BLaER1 treated with 17β-estradiol and CSF1 and Interleukin-3, amounts not matched to agents 10 nM and 100 nM (cell line): Measurements from ENCODE around the gene PSD2.

ENCODE experiments used
- H3K27ac ChIP-seq, 11 experiments: shearing (Covaris generic); formaldehyde crosslinking; 2 replicates each; pipeline ENCODE4 v1.8.1; 2022
- H3K27me3 ChIP-seq, 11 experiments: shearing (Covaris generic); formaldehyde crosslinking; 2 replicates each; pipeline ENCODE4 v1.8.1; 2022
- H3K36me3 ChIP-seq, 11 experiments: shearing (Covaris generic); formaldehyde crosslinking; 2 replicates each; pipeline ENCODE4 v1.8.1; 2022
- H3K4me1 ChIP-seq, 10 experiments: shearing (Covaris generic); formaldehyde crosslinking; 2 replicates each; pipeline ENCODE4 v1.8.1; 2022
- H3K4me2 ChIP-seq, 11 experiments: shearing (Covaris generic); formaldehyde crosslinking; 2 replicates each; pipeline ENCODE4 v1.8.1; 2022
- H3K4me3 ChIP-seq, 10 experiments: shearing (Covaris generic); formaldehyde crosslinking; 2 replicates each; pipeline ENCODE4 v1.8.1; 2022
- H3K9ac ChIP-seq, 11 experiments: shearing (Covaris generic); formaldehyde crosslinking; 2 replicates each; pipeline ENCODE4 v1.8.1; 2022
- H3K9me3 ChIP-seq, 11 experiments: shearing (Covaris generic); formaldehyde crosslinking; replicated peaks in 1 of 11; 2 replicates each; pipeline ENCODE4 v1.8.1; 2022
- H4K20me1 ChIP-seq, 11 experiments: shearing (Covaris generic); formaldehyde crosslinking; 2 replicates each; pipeline ENCODE4 v1.8.1; 2022
- Cebpa-rat ChIP-seq, 11 experiments: shearing (Covaris generic); IDR thresholded peaks; 2 replicates each; pipeline ENCODE4 v1.8.1; 2022

Gene PSD2

GRCh38 chr5:139795074-139796001 lies at the start of gene PSD2:
TSS of gene PSD2 (plus strand) at chr5:139795808. CDS start at chr5:139809441, 13,633 bp downstream.
- Histone ChIP-seq H3K27me3 (peaks cover 63 to 95% (median 87%) of the 10 kb centered on the region in 11 experiments), H3K9ac (peak within 1 kb of the TSS in 1 of 11 experiments; percentile 44; a peak in 1 of 22 replicates), H3K9me3 (no peaks in the 10 kb centered on the region), H3K4me2 (peak within 1 kb of the TSS; percentile 59 to 87 (median 71)), H3K4me1 (peaks cover 0 to 17% (median 7%) of the 10 kb centered on the region in 10 experiments; a peak in 13 of 20 replicates), H3K36me3 (no peaks in the 10 kb centered on the region), H4K20me1 (peaks cover 0 to 48% (median 28%) of the 10 kb centered on the region in 11 experiments; a peak in 16 of 22 replicates), H3K27ac (no peak within 1 kb of the TSS), H3K4me3 (peak within 1 kb of the TSS; percentile 37 to 64 (median 50); a peak in 19 of 20 replicates)
- no peak for TF ChIP-seq Cebpa-rat (IDR thresholded peaks at IDR 0.05)

DNA sequence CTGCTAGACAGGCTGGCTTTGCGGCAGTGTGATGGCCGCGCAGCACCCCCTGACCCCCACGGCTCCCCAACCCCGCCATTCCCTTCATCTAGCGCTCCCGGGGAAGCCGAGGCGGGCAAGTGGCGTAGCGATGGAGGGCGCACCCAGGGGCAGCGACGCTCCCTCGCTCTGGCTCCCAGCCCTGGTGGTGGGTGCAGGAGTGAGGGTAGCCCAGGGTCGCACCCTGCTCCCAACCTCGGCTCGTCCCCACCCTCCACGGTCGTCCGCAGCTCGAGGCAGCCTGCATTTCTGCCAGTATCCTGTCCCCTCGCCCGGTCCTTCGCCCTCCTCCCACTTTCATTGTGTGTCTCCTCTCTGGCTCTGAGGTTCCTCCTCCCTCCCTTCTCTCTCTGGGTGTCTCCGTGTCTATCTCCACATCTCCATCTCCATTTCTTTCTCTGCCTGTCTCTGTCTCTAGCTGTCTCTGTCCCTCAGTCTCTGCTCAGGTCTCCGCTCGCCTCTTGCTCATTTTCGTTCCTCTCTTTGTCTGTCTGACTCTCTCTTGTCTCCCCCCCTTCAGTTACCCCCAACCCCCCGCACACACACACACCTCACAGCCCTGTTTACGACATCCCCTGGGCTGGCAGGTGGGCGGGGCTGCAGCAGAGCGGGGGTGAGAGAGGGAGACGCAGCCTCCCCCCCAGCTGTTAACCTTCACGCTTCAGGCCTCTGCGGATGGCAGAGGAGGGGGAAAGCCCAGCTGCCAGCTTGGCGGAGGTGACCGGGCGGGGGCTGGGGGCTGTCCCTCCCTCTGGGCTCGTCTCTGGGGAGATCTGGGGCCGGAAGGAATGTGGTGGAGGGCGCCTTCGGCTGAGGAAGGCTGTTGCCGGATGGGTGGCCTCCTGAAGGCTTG lies 48.7 kb upstream of the PSD2 start:
- Histone ChIP-seq H3K4me1 (peaks cover 51 to 100% (median 92%) of the 10 kb centered on the region in 10 experiments), H3K9ac (peak overlapping the region; percentile 43 to 80 (median 69); a peak in 20 of 22 replicates), H3K27ac (peak overlapping the region in 10 of 11 experiments; percentile 40 to 88 (median 72); a peak in 18 of 22 replicates), H4K20me1 (peaks cover 0 to 53% (median 0%) of the 10 kb centered on the region in 11 experiments; a peak in 3 of 22 replicates), H3K4me3 (peak overlapping the region; percentile 42 to 71 (median 58)), H3K4me2 (peak overlapping the region; percentile 94 to 100 (median 97)), H3K36me3 (no peaks in the 10 kb centered on the region), H3K9me3 (no peaks in the 10 kb centered on the region), H3K27me3 (peaks cover 0 to 53% (median 3%) of the 10 kb centered on the region in 11 experiments; a peak in 11 of 22 replicates)
- TF ChIP-seq Cebpa-rat (IDR thresholded peaks at IDR 0.05), result no peak

DNA sequence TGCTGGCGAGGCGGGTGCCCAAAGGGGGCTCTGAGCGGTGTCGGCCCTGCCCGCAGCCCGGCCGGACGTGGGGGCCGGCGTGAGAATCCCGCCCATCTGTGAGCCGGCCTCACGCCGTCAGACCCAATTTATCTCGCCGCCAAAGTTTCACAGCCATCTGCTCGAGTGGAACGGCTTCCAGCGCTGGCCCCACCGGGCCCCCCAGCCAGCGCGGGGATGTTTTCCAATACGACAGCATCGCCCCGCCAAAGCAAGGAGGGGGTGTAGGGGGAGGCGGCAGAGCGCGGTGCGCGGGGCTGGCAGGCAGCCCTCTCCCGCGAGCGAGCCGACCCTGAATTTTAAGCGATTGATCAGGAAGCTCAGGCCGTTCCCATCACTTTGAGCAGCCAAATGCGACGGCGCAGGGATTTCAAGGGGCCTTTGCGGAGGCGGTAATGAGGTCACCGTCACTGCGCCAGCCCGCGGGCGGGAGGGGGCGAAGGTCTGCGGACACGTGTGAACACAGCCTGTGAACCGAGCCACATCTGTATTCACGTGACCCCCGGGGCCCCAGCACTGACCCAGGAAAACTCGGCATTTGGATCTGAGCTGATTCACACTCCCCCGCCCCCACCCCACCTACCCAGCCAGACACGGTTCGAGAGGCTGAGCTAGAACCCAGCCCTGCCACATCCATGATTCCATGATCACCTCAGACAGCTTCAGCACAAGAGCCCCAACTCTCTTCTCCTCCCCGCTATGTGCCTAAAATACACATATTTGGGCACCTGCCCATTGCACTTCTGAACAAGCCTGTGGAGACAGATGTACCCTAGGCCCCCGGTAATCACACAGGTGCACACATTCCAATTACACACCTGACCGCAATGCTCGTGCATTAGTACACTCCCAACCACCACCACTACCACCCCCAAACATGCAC lies 47.8 kb upstream of the PSD2 start:
- peak overlapping the region in 10 of 11 experiments; percentile 40 to 88 (median 72); a peak in 18 of 22 replicates for H3K27ac ChIP-seq
- peak overlapping the region; percentile 94 to 100 (median 97) for H3K4me2 ChIP-seq
- peaks cover 0 to 48% (median 0%) of the 10 kb centered on the region in 11 experiments; a peak in 3 of 22 replicates for H4K20me1 ChIP-seq
- H3K4me3 ChIP-seq, result peak overlapping the region; percentile 42 to 71 (median 58)
- H3K9me3 ChIP-seq, result no peaks in the 10 kb centered on the region
- H3K27me3 ChIP-seq, result peaks cover 0 to 53% (median 3%) of the 10 kb centered on the region in 11 experiments; a peak in 11 of 22 replicates
- H3K36me3 ChIP-seq, result no peaks in the 10 kb centered on the region
- H3K4me1 ChIP-seq, result peaks cover 42 to 98% (median 84%) of the 10 kb centered on the region in 10 experiments
- peak overlapping the region; percentile 43 to 80 (median 69); a peak in 20 of 22 replicates for H3K9ac ChIP-seq
- TF ChIP-seq Cebpa-rat (IDR thresholded peaks at IDR 0.05), result no peak

DNA sequence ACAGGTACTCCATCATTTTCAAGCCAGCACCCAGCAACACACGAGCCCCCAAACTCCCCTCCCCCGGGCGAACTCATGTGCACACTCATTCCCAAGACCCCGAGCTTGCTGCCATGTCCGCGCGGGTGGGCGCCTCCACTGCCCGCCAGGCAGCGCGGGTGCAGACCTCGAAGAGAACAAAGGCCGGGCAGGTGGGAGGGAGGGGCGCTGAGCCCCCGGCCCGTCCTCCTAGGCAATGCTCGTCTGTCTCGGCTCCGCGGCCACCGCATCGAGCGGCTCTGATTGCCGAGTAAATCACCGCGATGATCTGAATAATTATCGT lies 47.1 kb upstream of the PSD2 start:
- peak overlapping the region in 5 of 11 experiments; percentile 69 to 80 (median 80); a peak in 6 of 22 replicates for H3K9ac ChIP-seq
- peaks cover 0 to 58% (median 3%) of the 10 kb centered on the region in 11 experiments; a peak in 11 of 22 replicates for H3K27me3 ChIP-seq
- peaks cover 0 to 43% (median 0%) of the 10 kb centered on the region in 11 experiments; a peak in 3 of 22 replicates for H4K20me1 ChIP-seq
- H3K4me3 ChIP-seq, result peak overlapping the region in 8 of 10 experiments; percentile 47 to 71 (median 58); a peak in 9 of 20 replicates
- peak overlapping the region; percentile 94 to 100 (median 97) for H3K4me2 ChIP-seq
- no peak for TF ChIP-seq Cebpa-rat (IDR thresholded peaks at IDR 0.05)
- H3K9me3 ChIP-seq, result no peaks in the 10 kb centered on the region
- peak overlapping the region in 3 of 11 experiments; percentile 85 to 88 (median 87); a peak in 3 of 22 replicates for H3K27ac ChIP-seq
- H3K4me1 ChIP-seq, result peaks cover 41 to 92% (median 78%) of the 10 kb centered on the region in 10 experiments
- H3K36me3 ChIP-seq, result no peaks in the 10 kb centered on the region

DNA sequence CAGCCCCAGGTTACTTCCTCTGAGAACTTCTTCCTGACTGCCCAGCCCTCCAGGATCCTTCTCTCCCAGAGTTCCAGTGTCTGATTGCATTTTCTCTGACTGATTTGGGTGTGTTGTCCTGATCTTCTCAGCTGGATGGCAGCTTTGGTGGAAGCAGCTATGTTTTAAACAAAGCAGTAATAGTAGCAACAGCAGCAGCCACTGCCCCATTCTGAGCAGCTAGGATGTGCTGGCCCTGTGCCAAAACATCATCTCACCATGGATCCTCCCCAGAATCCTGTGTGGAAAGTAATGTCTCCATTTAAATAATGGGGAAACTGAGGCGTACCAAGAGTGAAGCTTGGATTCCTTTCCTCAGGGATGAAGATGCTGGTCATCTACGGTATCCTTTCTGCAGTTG lies 46.4 kb upstream of the PSD2 start:
- H3K27me3 ChIP-seq, result peaks cover 3 to 59% (median 9%) of the 10 kb centered on the region in 11 experiments

GRCh38 chr5:139751236-139751635 lies 44.4 kb upstream of the PSD2 start:
- Histone ChIP-seq H3K36me3 (no peaks in the 10 kb centered on the region), H3K27me3 (peaks cover 23 to 68% (median 29%) of the 10 kb centered on the region in 11 experiments), H4K20me1 (peaks cover 0 to 40% (median 0%) of the 10 kb centered on the region in 11 experiments; a peak in 4 of 22 replicates), H3K9ac (no peak overlapping the region), H3K9me3 (no peaks in the 10 kb centered on the region), H3K27ac (no peak overlapping the region), H3K4me1 (peaks cover 34 to 79% (median 64%) of the 10 kb centered on the region in 10 experiments), H3K4me3 (no peak overlapping the region), H3K4me2 (peak overlapping the region in 5 of 11 experiments; percentile 94 to 97 (median 97); a peak in 11 of 22 replicates)
- no peak for TF ChIP-seq Cebpa-rat (IDR thresholded peaks at IDR 0.05)

More for the DNA sequence above, 46.4 kb upstream of the PSD2 start:
- Histone ChIP-seq H3K27ac (no peak overlapping the region), H3K9me3 (no peaks in the 10 kb centered on the region), H3K4me2 (peak overlapping the region in 9 of 11 experiments; percentile 94 to 100 (median 97); a peak in 17 of 22 replicates), H3K4me3 (no peak overlapping the region), H4K20me1 (peaks cover 0 to 43% (median 0%) of the 10 kb centered on the region in 11 experiments; a peak in 3 of 22 replicates), H3K9ac (peak overlapping the region in 3 of 11 experiments; percentile 42 to 80 (median 77); a peak in 4 of 22 replicates), H3K36me3 (no peaks in the 10 kb centered on the region), H3K4me1 (peaks cover 41 to 84% (median 70%) of the 10 kb centered on the region in 10 experiments)
- TF ChIP-seq Cebpa-rat (IDR thresholded peaks at IDR 0.05), result no peak
